ENCODE measurements around the gene FGF18. TPM values are rescaled to one million over a fixed set of nuclear protein-coding genes. Genes with fewer than 3 reads are reported as not detected.

The FGF18 gene
- total and polyA plus RNA-seq, 2 donors (not counting 3 experiments of a cell fraction or from before 2014, with no cell fraction given), result 0.04 to 0.27 TPM

GRCh38 chr5:171405615-171406014 is 13.8 kb upstream of the FGF18 start:
- dilution Hi-C loops (cut with MboI; ENCODE audit: extremely low pct_ligation_motif_present, low sequenced_read_pairs) (no loop called here), intact Hi-C loops (cut with micrococcal nuclease) (no loop called here)
- BruUV-seq (replicated peaks), result no TSS peak
- H3K4me2 ChIP-seq (ENCODE audit: insufficient read depth, low read length), result no peak overlapping the region
- H3K27me3 ChIP-seq (ENCODE audit: control insufficient read depth in 2 of 2, insufficient read depth in 2 of 2, low read length in 2 of 2), result no peaks in the 10 kb centered on the region
- H3K4me3 ChIP-seq (replicated peaks in 1 of 3; ENCODE audit: insufficient read depth in 1 of 3, low read depth in 1 of 3, low read length in 3 of 3), result no peak overlapping the region
- H3K36me3 ChIP-seq (ENCODE audit: control insufficient read depth in 2 of 2, extremely low read depth in 1 of 2, insufficient read depth in 2 of 2, low read length in 2 of 2), result peaks cover 20 to 60% of the 10 kb centered on the region in 2 experiments
- no peaks in the 10 kb centered on the region for H3K9me1 ChIP-seq (replicated peaks; ENCODE audit: control insufficient read depth, extremely low read depth, insufficient read depth, low read length)
- no peak overlapping the region for H2AFZ ChIP-seq (ENCODE audit: low read depth, low read length)
- no peak overlapping the region for H3K27ac ChIP-seq (ENCODE audit: insufficient read depth, low read depth, low read length)
- no peak overlapping the region for H3K9ac ChIP-seq (replicated peaks; ENCODE audit: extremely low read depth, insufficient read depth, low read length)
- ChIA-PET CTCF (interaction anchor here (0.5 to 2.1 kb wide), 6 partner anchors 13 to 654 kb away, joined by 3 to 7 read pairs (median 4); no protein-coding TSS in a partner anchor), POLR2A (no interaction called here)
- FAIRE-seq, result peak; percentile 56
- peaks cover 64% of the 10 kb centered on the region for H3K79me2 ChIP-seq (ENCODE audit: control insufficient read depth, insufficient read depth, low read length)
- no peak for DNase-seq (ENCODE audit: low read depth, low spot score)
- H4K20me1 ChIP-seq (replicated peaks; ENCODE audit: control insufficient read depth, extremely low read depth, insufficient read depth, low read length), result peaks cover 22% of the 10 kb centered on the region
- no peaks in the 10 kb centered on the region for H3K9me3 ChIP-seq (replicated peaks; ENCODE audit: control insufficient read depth, insufficient read depth, low read length)
- TF ChIP-seq, protein P1, sequence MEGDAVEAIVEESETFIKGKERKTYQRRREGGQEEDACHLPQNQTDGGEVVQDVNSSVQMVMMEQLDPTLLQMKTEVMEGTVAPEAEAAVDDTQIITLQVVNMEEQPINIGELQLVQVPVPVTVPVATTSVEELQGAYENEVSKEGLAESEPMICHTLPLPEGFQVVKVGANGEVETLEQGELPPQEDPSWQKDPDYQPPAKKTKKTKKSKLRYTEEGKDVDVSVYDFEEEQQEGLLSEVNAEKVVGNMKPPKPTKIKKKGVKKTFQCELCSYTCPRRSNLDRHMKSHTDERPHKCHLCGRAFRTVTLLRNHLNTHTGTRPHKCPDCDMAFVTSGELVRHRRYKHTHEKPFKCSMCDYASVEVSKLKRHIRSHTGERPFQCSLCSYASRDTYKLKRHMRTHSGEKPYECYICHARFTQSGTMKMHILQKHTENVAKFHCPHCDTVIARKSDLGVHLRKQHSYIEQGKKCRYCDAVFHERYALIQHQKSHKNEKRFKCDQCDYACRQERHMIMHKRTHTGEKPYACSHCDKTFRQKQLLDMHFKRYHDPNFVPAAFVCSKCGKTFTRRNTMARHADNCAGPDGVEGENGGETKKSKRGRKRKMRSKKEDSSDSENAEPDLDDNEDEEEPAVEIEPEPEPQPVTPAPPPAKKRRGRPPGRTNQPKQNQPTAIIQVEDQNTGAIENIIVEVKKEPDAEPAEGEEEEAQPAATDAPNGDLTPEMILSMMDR (IDR thresholded peaks at IDR 0.05; ENCODE audit: extremely low read depth in 1 of 2, insufficient read depth in 1 of 2, low read depth in 1 of 2, low read length in 2 of 2), result peak; percentile 22 to 23
- no peak for TF ChIP-seq POLR2A (IDR thresholded peaks at IDR 0.05; ENCODE audit: low read depth, low read length)
- no peak for TF ChIP-seq EZH2 (IDR thresholded peaks at IDR 0.05; ENCODE audit: borderline replicate concordance, low read depth, low read length, severe bottlenecking)
- H3K4me1 ChIP-seq (ENCODE audit: control insufficient read depth, extremely low read depth, insufficient read depth, low read length), result peaks cover 7% of the 10 kb centered on the region

DNA sequence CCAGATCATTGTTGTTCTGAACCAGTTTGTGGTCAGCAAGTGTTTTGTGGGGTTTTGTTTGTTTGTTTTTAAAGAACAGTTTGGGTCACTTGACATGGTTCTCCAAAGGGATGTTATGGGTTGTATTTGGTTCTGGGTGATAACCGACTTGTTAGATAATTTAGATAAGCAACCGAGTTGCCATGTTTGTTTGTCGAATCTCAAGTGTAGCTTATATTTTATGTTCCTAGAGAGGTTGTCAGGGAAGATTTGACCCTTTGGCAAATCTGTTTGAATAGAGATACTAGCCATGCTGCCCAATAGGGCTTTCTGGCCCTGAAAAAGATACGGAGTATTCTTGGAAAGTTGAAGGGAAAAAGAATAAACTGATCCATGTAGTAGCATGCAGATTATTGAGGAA is 12.2 kb upstream of the FGF18 start:
- Histone ChIP-seq H4K20me1 (replicated peaks; ENCODE audit: control insufficient read depth, extremely low read depth, insufficient read depth, low read length) (peaks cover 19% of the 10 kb centered on the region), H3K4me3 (replicated peaks in 1 of 3; ENCODE audit: insufficient read depth in 1 of 3, low read depth in 1 of 3, low read length in 3 of 3) (no peak overlapping the region), H3K79me2 (ENCODE audit: control insufficient read depth, insufficient read depth, low read length) (peaks cover 60% of the 10 kb centered on the region), H3K9me3 (replicated peaks; ENCODE audit: control insufficient read depth, insufficient read depth, low read length) (no peaks in the 10 kb centered on the region), H3K4me1 (ENCODE audit: control insufficient read depth, extremely low read depth, insufficient read depth, low read length) (peaks cover 7% of the 10 kb centered on the region), H3K36me3 (ENCODE audit: control insufficient read depth in 2 of 2, extremely low read depth in 1 of 2, insufficient read depth in 2 of 2, low read length in 2 of 2) (peaks cover 18 to 61% of the 10 kb centered on the region in 2 experiments), H2AFZ (ENCODE audit: low read depth, low read length) (no peak overlapping the region), H3K9me1 (replicated peaks; ENCODE audit: control insufficient read depth, extremely low read depth, insufficient read depth, low read length) (no peaks in the 10 kb centered on the region), H3K27me3 (ENCODE audit: control insufficient read depth in 2 of 2, insufficient read depth in 2 of 2, low read length in 2 of 2) (no peaks in the 10 kb centered on the region), H3K4me2 (ENCODE audit: insufficient read depth, low read length) (no peak overlapping the region), H3K9ac (replicated peaks; ENCODE audit: extremely low read depth, insufficient read depth, low read length) (no peak overlapping the region), H3K27ac (ENCODE audit: insufficient read depth, low read depth, low read length) (no peak overlapping the region)
- intact Hi-C loops (cut with micrococcal nuclease) (no loop called here), dilution Hi-C loops (cut with MboI; ENCODE audit: extremely low pct_ligation_motif_present, low sequenced_read_pairs) (no loop called here)
- CTCF ChIA-PET, result interaction anchor here (0.6 kb wide), 1 partner anchor 11 kb away, joined by 3 read pairs; no protein-coding TSS in a partner anchor
- no TSS peak for BruUV-seq (replicated peaks)
- POLR2A ChIA-PET, result no interaction called here
- TF ChIP-seq GATA2 (IDR thresholded peaks at IDR 0.05; ENCODE audit: insufficient read depth, insufficient read length, low read depth, low read length) (no peak), FOS (IDR thresholded peaks at IDR 0.05; ENCODE audit: borderline replicate concordance, insufficient read depth, low read length) (no peak), MYC (IDR thresholded peaks at IDR 0.05; ENCODE audit: low read depth, low read length) (no peak), JUN (IDR thresholded peaks at IDR 0.05; ENCODE audit: borderline replicate concordance, insufficient read depth, insufficient read length, low read depth) (no peak), MAX (IDR thresholded peaks at IDR 0.05; ENCODE audit: insufficient read depth, insufficient read length) (no peak), POLR2A (IDR thresholded peaks at IDR 0.05; ENCODE audit: low read depth, low read length) (no peak), EZH2 (IDR thresholded peaks at IDR 0.05; ENCODE audit: borderline replicate concordance, low read depth, low read length, severe bottlenecking) (no peak), POLR2AphosphoS5 (IDR thresholded peaks at IDR 0.05; ENCODE audit: insufficient read depth, low read depth, low read length) (no peak)
- TF ChIP-seq, protein P1 (IDR thresholded peaks at IDR 0.05; ENCODE audit: extremely low read depth in 1 of 2, insufficient read depth in 1 of 2, low read depth in 1 of 2, low read length in 2 of 2), result no peak
- DNase-seq (ENCODE audit: low read depth, low spot score) (no peak), FAIRE-seq (no peak)

Measured in endothelial cell of umbilical vein (primary cell).